Activated CD4-positive, alpha-beta memory T cell treated with anti-CD3 and anti-CD28 coated beads for 36 hours (primary cell): ENCODE data around the gene EHD2. TPM values are rescaled to one million over a fixed set of nuclear protein-coding genes. Genes with fewer than 3 reads are reported as not detected.
"Not testable (repeated sequence)": the region's sequence is repeated elsewhere in the genome, so short reads cannot be mapped to it uniquely, and the experiment has no call there.

Source experiments
- CTCF ChIA-PET: fragments of 350-600 bp; sonication (Branson Sonifier 250); formaldehyde crosslinking; loops from one replicate; lab custom pipeline; 2021; ENCODE audit warnings: antibody characterized with exemption, inconsistent platforms; lab: Charles Lee
- POLR2A ChIA-PET: fragments of 350-600 bp; sonication (Branson Sonifier 250); formaldehyde crosslinking; loops from one replicate; lab custom pipeline; 2021; ENCODE audit warnings: antibody characterized with exemption; lab: Charles Lee
- DNase-seq: peaks from one replicate; pipeline ENCODE4 v3.0.0-alpha.2; 2020
- H3K27ac Mint-ChIP-seq: one replicate; pipeline ENCODE4 v1.8.0; 2021; ENCODE audit warnings: mixed read lengths
- H3K27me3 Mint-ChIP-seq: one replicate; pipeline ENCODE4 v1.8.0; 2021; ENCODE audit warnings: mixed read lengths
- H3K36me3 Mint-ChIP-seq: one replicate; pipeline ENCODE4 v1.8.0; 2021; ENCODE audit warnings: mixed read lengths
- H3K4me1 Mint-ChIP-seq: one replicate; pipeline ENCODE4 v1.8.0; 2021; ENCODE audit warnings: low read depth, mixed read lengths
- H3K4me3 Mint-ChIP-seq: one replicate; pipeline ENCODE4 v1.8.0; 2021; ENCODE audit warnings: mild to moderate bottlenecking, mixed read lengths
- H3K9me3 Mint-ChIP-seq: one replicate; pipeline ENCODE4 v1.8.0; 2021; ENCODE audit warnings: mixed read lengths
- intact Hi-C: fragments of 100-400 bp; cut with micrococcal nuclease; formaldehyde crosslinking; loops from one replicate; pipeline ENCODE4 v1.15.1; 2023
- total RNA-seq, 2 experiments: library from RNA; stranded (reverse); gene quantifications; one replicate each; pipeline ENCODE4 v1.2.3, GENCODE V29; 2021

The EHD2 gene
- total RNA-seq, 2 experiments from 2014 or later = 0.81 to 1.6 TPM

DNA sequence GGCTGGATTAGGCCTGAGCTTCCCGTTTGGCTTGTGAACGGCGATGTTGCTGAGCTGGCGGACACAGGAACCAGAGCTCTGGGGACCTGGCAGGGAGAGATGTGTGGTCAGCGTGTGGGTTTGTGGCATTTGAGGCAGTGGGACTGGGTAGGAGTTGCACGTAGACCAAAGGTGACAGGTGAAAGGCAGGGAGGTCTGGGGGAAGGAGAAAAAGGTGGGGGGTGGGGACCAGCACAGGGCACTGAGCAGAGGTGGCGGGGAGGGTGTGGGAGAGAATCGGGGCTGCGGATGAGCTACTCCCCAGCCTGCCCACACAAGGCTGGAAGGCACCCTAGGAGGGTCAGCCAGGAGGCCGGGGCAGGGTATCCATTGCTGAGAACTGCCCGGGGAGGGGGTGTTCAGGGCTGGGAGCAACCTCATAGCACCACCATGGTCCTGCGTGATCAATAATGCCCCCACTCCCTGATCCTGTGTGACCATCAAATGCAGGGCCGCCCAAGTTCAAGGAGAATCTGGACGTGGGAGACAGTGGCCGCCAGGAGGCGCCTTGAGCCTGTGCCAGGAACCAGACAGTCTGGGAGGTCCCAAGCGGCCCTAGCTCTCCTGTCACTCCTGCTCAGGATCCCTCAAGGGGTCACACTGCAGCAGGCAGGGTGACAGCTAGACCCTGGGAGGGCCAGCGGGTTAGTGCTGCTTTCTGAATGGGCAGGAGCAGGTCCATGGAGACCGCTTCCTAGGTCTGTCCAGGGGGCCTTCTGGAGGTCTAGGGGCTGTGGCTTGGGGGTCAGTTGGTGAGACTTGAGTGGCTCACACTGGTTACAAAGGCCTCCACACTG, 52.5 kb downstream of the EHD2 start:
- Mint-ChIP-seq H3K4me1 (peaks cover 4% of the 10 kb centered on the region), H3K36me3 (no peaks in the 10 kb centered on the region), H3K4me3 (no peak overlapping the region), H3K9me3 (no peaks in the 10 kb centered on the region), H3K27ac (no peak overlapping the region), H3K27me3 (peaks cover 4% of the 10 kb centered on the region)
- CTCF ChIA-PET = interaction anchor here (0.6 to 2.5 kb wide), 10 partner anchors 13 to 97 kb away, joined by 3 to 11 read pairs (median 3); partner anchors contain the start of genes EHD2 and SELENOW
- intact Hi-C loops = no loop called here
- POLR2A ChIA-PET = interaction anchor here (0.6 kb wide), 1 partner anchor 10 kb away, joined by 3 read pairs; no protein-coding TSS in a partner anchor
- peak; percentile 55 for DNase-seq

DNA sequence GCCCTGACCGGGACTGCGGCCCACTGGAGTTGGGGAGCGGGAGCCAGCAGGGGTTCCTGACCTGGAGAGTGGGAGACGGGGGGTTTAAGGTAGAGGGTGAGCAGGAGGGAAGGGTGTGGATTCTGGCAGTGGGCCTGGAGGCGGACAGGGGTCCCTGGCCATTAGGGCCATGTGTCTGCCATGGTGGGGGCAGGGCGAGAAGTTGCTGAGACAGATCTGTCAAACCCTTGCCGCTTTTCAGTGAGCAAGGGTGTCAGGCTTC, 53.1 kb downstream of the EHD2 start:
- intact Hi-C loops = no loop called here
- H3K36me3 Mint-ChIP-seq = no peaks in the 10 kb centered on the region
- no peak overlapping the region for H3K4me3 Mint-ChIP-seq
- no peak for DNase-seq
- peaks cover 4% of the 10 kb centered on the region for H3K4me1 Mint-ChIP-seq
- ChIA-PET POLR2A (no interaction called here), CTCF (interaction anchor here (0.6 to 2.5 kb wide), 8 partner anchors 13 to 67 kb away, joined by 3 to 11 read pairs (median 3); partner anchors contain the start of genes EHD2 and SELENOW)
- H3K27ac Mint-ChIP-seq = no peak overlapping the region
- H3K9me3 Mint-ChIP-seq = no peaks in the 10 kb centered on the region
- H3K27me3 Mint-ChIP-seq = peaks cover 4% of the 10 kb centered on the region

DNA sequence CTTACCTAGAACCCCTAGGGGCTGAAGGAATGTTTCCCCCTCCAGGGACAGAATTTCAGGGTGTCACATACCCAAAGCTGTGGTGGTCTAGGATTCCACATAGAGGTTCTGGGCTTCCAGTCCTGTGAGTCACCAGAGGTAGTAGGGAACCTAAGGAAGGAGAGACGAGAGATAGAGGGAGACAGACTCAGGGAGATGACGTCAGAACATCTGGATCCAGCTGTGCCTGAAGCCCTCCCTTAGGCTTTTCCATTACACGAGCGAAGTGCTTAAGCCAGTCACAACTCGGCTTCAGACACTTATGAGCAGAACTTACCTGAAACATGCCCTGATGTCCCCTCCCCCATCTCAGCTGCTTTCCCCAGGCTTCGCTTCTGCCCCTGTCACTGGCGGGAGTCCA, 53.4 kb downstream of the EHD2 start:
- peaks cover 4% of the 10 kb centered on the region for H3K27me3 Mint-ChIP-seq
- peaks cover 4% of the 10 kb centered on the region for H3K4me1 Mint-ChIP-seq
- ChIA-PET CTCF (interaction anchor here (1.0 to 2.5 kb wide), 7 partner anchors 12 to 96 kb away, joined by 3 to 11 read pairs (median 6); partner anchors contain the start of gene SELENOW), POLR2A (no interaction called here)
- DNase-seq = no peak
- no peak overlapping the region for H3K27ac Mint-ChIP-seq
- intact Hi-C loops = no loop called here
- no peaks in the 10 kb centered on the region for H3K9me3 Mint-ChIP-seq
- no peaks in the 10 kb centered on the region for H3K36me3 Mint-ChIP-seq
- no peak overlapping the region for H3K4me3 Mint-ChIP-seq

DNA sequence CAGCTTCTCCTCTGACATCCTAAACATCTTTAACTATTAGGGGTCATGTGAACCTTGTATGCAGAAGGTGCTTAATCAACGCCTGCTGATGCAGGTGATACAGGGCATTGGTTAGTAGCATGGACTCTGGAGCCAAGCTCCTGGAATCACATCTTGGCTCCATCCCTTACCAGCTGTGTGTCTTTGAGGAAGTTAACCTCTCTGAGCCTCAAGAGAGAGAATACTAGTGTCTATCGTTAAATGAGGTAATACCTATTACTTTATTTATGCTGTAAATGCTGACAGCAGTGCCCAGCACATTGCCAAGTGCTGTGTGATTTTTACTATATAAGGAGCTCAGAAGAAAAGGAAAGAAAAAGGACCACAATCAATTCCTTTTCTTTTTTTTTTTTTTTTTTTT, 54.1 kb downstream of the EHD2 start:
- H3K4me1 Mint-ChIP-seq = peaks cover 4% of the 10 kb centered on the region
- no peaks in the 10 kb centered on the region for H3K36me3 Mint-ChIP-seq
- peaks cover 4% of the 10 kb centered on the region for H3K27me3 Mint-ChIP-seq
- ChIA-PET POLR2A (no interaction called here), CTCF (interaction anchor here (0.7 to 2.5 kb wide), 6 partner anchors 20 to 95 kb away, joined by 3 to 11 read pairs (median 6); no protein-coding TSS in a partner anchor)
- H3K9me3 Mint-ChIP-seq = no peaks in the 10 kb centered on the region
- H3K4me3 Mint-ChIP-seq = no peak overlapping the region
- H3K27ac Mint-ChIP-seq = no peak overlapping the region
- DNase-seq = no peak
- intact Hi-C loops = no loop called here

- no peak overlapping the region for H3K27ac Mint-ChIP-seq
- no peaks in the 10 kb centered on the region for H3K9me3 Mint-ChIP-seq
- H3K4me3 Mint-ChIP-seq = no peak overlapping the region
- CTCF ChIA-PET = interaction anchor here (0.6 to 1.9 kb wide), 2 partner anchors 19 to 255 kb away, joined by 3 to 5 read pairs; no protein-coding TSS in a partner anchor
- H3K27me3 Mint-ChIP-seq = peaks cover 4% of the 10 kb centered on the region
- H3K36me3 Mint-ChIP-seq = no peaks in the 10 kb centered on the region
- DNase-seq = no peak
- H3K4me1 Mint-ChIP-seq = peaks cover 4% of the 10 kb centered on the region
- POLR2A ChIA-PET = no interaction called here
- intact Hi-C loops = no loop called here
These were observed 55.4 kb downstream of the EHD2 start for GRCh38 chr19:47768604-47769003.

DNA sequence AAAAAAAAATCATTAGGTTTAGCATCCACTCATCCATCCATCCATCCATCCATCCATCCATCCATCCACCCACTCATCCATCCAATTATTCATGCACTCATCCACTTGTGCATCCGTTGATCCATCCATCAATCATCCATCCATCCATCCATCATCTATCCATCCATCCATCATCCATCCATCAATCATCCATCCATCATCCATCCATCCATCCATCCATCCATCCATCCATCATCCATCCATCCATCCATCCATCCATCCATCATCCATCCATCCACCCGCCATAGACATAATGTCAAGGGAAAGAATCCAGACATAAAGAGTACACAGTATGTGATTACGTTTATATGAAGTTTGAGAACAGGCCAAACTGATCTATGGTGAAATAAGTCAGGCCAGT, 56.3 kb downstream of the EHD2 start:
- H3K36me3 Mint-ChIP-seq = no peaks in the 10 kb centered on the region
- POLR2A ChIA-PET = no interaction called here
- no peak overlapping the region for H3K4me3 Mint-ChIP-seq
- intact Hi-C loops = no loop called here
- peaks cover 4% of the 10 kb centered on the region for H3K27me3 Mint-ChIP-seq
- H3K27ac Mint-ChIP-seq = no peak overlapping the region
- CTCF ChIA-PET = no interaction called here
- no peak for DNase-seq
- H3K9me3 Mint-ChIP-seq = no peaks in the 10 kb centered on the region
- peaks cover 4% of the 10 kb centered on the region for H3K4me1 Mint-ChIP-seq

DNA sequence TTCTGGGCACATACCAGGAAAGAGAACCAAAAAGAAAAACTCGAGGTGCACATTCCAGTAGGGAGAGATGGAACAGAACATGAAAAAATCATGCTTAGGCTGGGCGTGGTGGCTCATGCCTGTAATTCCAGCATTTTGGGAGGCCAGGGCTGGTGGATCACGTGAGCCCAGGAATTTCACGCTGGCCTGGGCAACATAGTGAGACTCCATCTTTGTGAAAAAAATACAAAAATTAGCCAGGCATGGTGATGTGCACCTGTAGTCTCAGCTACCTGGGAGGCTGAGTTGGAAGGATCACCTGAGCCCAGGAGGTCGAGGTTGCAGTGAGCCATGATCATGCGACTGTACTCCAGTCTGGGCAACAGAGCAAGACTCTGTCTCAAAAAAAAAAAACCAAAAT, 58.1 kb downstream of the EHD2 start:
- H3K27ac Mint-ChIP-seq, intact Hi-C loops, H3K27me3 Mint-ChIP-seq, POLR2A ChIA-PET, H3K36me3 Mint-ChIP-seq, DNase-seq, H3K9me3 Mint-ChIP-seq, H3K4me3 Mint-ChIP-seq, H3K4me1 Mint-ChIP-seq: not testable (repeated sequence)
- CTCF ChIA-PET = interaction anchor here (0.6 kb wide), 1 partner anchor 24 kb away, joined by 3 read pairs; no protein-coding TSS in a partner anchor

DNA sequence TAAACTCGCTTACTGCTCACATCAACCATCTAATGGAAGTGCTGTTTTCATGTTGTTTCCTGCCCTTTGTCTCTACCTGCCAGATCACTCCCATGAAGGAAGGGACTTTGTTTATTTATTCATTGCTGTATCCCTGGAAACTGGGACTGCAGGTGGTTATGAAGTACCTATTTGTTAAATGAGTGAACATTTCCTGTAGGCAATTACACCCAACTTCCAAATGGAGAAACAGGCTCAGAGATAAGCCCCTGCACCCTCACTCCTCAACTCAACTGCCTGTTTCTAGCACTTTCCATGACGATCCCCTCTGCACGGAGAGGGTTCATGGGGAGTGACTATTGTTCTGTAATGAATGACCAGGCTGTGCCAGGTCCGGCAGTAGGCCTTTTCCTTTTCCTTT, 63.3 kb downstream of the EHD2 start:
- ChIA-PET CTCF (no interaction called here), POLR2A (no interaction called here)
- Mint-ChIP-seq H3K27ac (no peak overlapping the region), H3K9me3 (no peaks in the 10 kb centered on the region), H3K4me1 (peaks cover 23% of the 10 kb centered on the region), H3K36me3 (peaks cover 10% of the 10 kb centered on the region), H3K4me3 (peak overlapping the region; percentile 15), H3K27me3 (no peaks in the 10 kb centered on the region)
- DNase-seq = no peak
- intact Hi-C loops = no loop called here

GRCh38 chr19:47777245-47778048, 64.2 kb downstream of the EHD2 start:
- POLR2A ChIA-PET, DNase-seq, H3K9me3 Mint-ChIP-seq, H3K27me3 Mint-ChIP-seq: not testable (repeated sequence)
- Mint-ChIP-seq H3K27ac (peak overlapping the region; percentile 92), H3K36me3 (peaks cover 13% of the 10 kb centered on the region), H3K4me1 (peaks cover 27% of the 10 kb centered on the region), H3K4me3 (peak overlapping the region; percentile 95)
- CTCF ChIA-PET = interaction anchor here (1.5 kb wide), 1 partner anchor 32 kb away, joined by 3 read pairs; the partner anchor contains the start of gene NOP53
- intact Hi-C loops = loop anchor here (2.0 kb wide), 1 partner anchor 33 kb away; the partner anchor contains the start of gene NOP53

DNA sequence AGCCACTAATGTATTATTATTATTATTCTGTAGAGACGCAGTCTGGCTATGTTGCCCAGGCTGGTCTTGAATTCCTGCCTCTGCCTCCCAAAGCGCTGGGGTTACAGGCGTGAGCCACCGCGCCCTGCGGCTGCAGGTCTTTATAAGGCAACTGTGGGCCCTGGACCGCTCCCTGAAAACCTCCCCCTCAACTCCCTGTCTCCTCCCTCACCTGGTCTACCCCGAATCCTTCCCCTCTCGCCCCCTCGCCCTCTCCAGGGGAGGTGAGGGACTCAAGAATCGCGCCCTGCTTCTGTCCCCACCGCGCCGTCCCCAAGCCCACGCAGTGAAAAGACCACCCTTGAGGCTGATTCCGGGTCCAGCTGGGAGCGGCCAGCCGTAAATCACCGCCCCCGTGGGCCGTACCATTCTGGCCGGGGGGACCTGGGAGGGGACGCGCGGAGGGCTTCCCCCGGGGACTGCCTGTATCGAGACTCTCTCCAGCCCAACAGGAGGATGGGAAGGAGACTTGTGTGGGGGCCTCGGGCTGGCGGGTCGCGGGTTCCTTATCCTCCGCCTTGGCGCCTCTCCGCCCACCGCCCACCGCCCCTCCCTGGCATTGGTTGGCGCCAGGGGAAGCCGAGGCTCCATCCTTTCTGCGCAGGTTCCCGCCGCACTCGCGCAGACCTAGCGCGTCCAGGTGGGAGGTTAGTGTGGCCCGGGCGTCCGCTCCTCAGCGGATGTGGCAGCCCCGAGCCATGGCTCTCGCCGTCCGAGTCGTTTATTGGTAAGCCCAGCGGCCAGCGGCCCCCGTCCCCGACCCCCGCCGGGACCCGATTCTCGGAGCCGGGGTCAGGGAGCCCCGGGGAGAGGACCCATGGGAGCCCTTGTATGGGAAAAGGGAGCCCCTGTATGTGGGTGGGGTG, 65.1 kb downstream of the EHD2 start, which contains the start of gene SELENOW:
TSS of gene SELENOW (plus strand) at position 655 of the 905 bp plus-strand sequence. CDS start at position 738, 83 bp downstream.
- Mint-ChIP-seq H3K27ac (peak within 1 kb of the TSS; percentile 92), H3K36me3 (peaks cover 13% of the 10 kb centered on the region), H3K4me3 (peak within 1 kb of the TSS; percentile 95), H3K27me3 (no peaks in the 10 kb centered on the region), H3K4me1 (peaks cover 27% of the 10 kb centered on the region), H3K9me3 (no peaks in the 10 kb centered on the region)
- DNase-seq = peak; percentile 85
- intact Hi-C loops = loop anchor here (2.0 kb wide), 1 partner anchor 34 kb away; the partner anchor contains the start of gene NOP53
- ChIA-PET POLR2A (no interaction called here), CTCF (interaction anchor here (1.4 to 1.5 kb wide), 2 partner anchors 13 to 33 kb away, joined by 3 read pairs; partner anchors contain the start of gene NOP53)

GRCh38 chr19:47778954-47779351, 65.7 kb downstream of the EHD2 start:
- intact Hi-C loops = loop anchor here (2.0 kb wide), 1 partner anchor 34 kb away; the partner anchor contains the start of gene NOP53
- DNase-seq = peak; percentile 38
- Mint-ChIP-seq H3K27me3 (no peaks in the 10 kb centered on the region), H3K4me3 (peak overlapping the region; percentile 95), H3K9me3 (no peaks in the 10 kb centered on the region), H3K27ac (peak overlapping the region; percentile 92), H3K4me1 (peaks cover 27% of the 10 kb centered on the region), H3K36me3 (peaks cover 17% of the 10 kb centered on the region)
- POLR2A ChIA-PET = no interaction called here
- CTCF ChIA-PET = interaction anchor here (1.4 to 1.5 kb wide), 2 partner anchors 13 to 34 kb away, joined by 3 read pairs; partner anchors contain the start of gene NOP53
